Mucosa of descending colon (tissue), 3 donors: ENCODE measurements around the gene CCDC134. TPM values are rescaled to one million over a fixed set of nuclear protein-coding genes. Genes with fewer than 3 reads are reported as not detected.

Source experiments
- ATAC-seq: fragments of 200-7000 bp; cut with Tn5 transposase; one replicate; pipeline ENCODE4 v1.9.1; 2020; ENCODE audit warnings: mild to moderate bottlenecking, moderate library complexity
- DNase-seq, 3 donors: peaks; one replicate each; pipeline ENCODE4 v3.0.0-alpha.2; 2020
- H3K36me3 ChIP-seq: fragments of 200-600 bp; one replicate; pipeline ENCODE4 v1.8.0; 2021; ENCODE audit warnings: low read depth, mild to moderate bottlenecking
- H3K4me1 ChIP-seq: fragments of 200-600 bp; one replicate; pipeline ENCODE4 v1.8.0; 2021; ENCODE audit warnings: low read depth, mild to moderate bottlenecking
- H3K4me3 ChIP-seq: fragments of 200-600 bp; one replicate; pipeline ENCODE4 v1.8.0; 2021; ENCODE audit warnings: mild to moderate bottlenecking
- H3K9me3 ChIP-seq: fragments of 200-600 bp; one replicate; pipeline ENCODE4 v1.8.0; 2021; ENCODE audit warnings: mild to moderate bottlenecking
- intact Hi-C, 2 donors: fragments of 100-400 bp; cut with DNase I in 1 of 2; cut with micrococcal nuclease in 1 of 2; formaldehyde crosslinking; loops; one replicate each; pipeline versions ENCODE4 v1.11.0 to v1.11.1; 2022; cut with DNase I, micrococcal nuclease
- total RNA-seq, 3 donors: library from RNA; stranded (reverse); fragmentation: NEBNext Ultra II Directional in 2 of 3; extraction: Animal tissue kit (Norgen Biotek cat#: 25700) in 2 of 3; gene quantifications; one replicate each; pipeline versions ENCODE4 v1.2.1 to v1.2.4, GENCODE V29; 2021 to 2023
- TF ChIP-seq, protein P1 (sequence below): fragments of 200-600 bp; IDR thresholded peaks from one replicate; pipeline ENCODE4 v1.8.0; 2022; ENCODE audit warnings: antibody characterized with exemption, mild to moderate bottlenecking
- donor health status: DM: no; HTN: no; CAD: no; lungs with moderate emphysema.
- donor health status: DM: no; HTN: no; CAD: no.
- donor health status: DM: no; HTN: yes; CAD: no.

The CCDC134 gene
- total RNA-seq, 3 donors from 2014 or later: 9.2 to 11.6 (median 10.0) TPM

DNA sequence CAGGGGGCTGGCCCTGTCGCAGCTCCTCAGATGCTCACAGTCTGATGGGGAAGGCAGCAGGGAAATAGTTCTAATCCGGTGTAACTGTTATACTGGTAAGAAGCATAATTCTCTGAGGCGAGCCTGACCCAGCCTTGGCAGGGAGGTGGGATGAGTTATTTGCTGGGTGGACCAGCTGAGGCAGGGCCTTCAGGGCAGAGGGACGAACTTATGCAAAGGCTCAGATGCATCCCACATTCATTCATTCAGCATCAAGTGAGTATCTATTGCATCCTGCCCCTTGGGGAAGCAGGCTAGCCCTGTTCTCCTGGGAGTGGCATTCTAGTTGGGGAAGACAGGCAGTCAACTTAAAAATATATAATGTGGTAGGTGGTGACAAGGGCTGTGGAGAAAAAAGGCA, 18.8 kb downstream of the CCDC134 start:
- H3K36me3 ChIP-seq: no peaks in the 10 kb centered on the region
- H3K9me3 ChIP-seq: no peaks in the 10 kb centered on the region

DNA sequence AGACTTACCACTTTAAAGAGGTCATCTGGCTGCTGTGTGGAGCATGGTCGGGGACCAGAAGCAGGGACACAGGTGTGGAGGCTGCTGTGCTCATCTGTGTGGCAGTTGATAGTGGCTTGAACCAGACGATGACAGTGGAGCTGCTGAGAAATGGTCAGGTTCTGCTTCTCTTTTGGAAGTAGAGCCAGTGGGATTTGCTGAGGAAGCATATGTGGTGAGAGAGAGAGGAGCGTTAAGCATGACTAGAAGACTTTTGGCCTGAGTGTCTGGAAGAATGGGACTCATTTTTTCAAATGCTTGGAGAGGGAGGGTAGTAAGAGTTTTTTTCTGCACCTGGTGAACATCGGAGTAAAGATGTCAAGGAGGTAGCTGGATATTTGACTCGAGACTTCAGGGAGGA, 20.0 kb downstream of the CCDC134 start:
- DNase-seq (no peak), ATAC-seq (no peak)
- H3K4me1 ChIP-seq: peaks cover under 1% of the 10 kb centered on the region
- intact Hi-C loops: no loop called here
- no peaks in the 10 kb centered on the region for H3K9me3 ChIP-seq
- H3K4me3 ChIP-seq: no peak overlapping the region
- H3K36me3 ChIP-seq: no peaks in the 10 kb centered on the region
- TF ChIP-seq, protein P1, sequence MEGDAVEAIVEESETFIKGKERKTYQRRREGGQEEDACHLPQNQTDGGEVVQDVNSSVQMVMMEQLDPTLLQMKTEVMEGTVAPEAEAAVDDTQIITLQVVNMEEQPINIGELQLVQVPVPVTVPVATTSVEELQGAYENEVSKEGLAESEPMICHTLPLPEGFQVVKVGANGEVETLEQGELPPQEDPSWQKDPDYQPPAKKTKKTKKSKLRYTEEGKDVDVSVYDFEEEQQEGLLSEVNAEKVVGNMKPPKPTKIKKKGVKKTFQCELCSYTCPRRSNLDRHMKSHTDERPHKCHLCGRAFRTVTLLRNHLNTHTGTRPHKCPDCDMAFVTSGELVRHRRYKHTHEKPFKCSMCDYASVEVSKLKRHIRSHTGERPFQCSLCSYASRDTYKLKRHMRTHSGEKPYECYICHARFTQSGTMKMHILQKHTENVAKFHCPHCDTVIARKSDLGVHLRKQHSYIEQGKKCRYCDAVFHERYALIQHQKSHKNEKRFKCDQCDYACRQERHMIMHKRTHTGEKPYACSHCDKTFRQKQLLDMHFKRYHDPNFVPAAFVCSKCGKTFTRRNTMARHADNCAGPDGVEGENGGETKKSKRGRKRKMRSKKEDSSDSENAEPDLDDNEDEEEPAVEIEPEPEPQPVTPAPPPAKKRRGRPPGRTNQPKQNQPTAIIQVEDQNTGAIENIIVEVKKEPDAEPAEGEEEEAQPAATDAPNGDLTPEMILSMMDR: no peak

More for the DNA sequence above, 18.8 kb downstream of the CCDC134 start:
- intact Hi-C loops: no loop called here
- H3K4me1 ChIP-seq: no peaks in the 10 kb centered on the region
- H3K4me3 ChIP-seq: no peak overlapping the region
- DNase-seq: no peak
- TF ChIP-seq, protein P1: no peak
- no peak for ATAC-seq

DNA sequence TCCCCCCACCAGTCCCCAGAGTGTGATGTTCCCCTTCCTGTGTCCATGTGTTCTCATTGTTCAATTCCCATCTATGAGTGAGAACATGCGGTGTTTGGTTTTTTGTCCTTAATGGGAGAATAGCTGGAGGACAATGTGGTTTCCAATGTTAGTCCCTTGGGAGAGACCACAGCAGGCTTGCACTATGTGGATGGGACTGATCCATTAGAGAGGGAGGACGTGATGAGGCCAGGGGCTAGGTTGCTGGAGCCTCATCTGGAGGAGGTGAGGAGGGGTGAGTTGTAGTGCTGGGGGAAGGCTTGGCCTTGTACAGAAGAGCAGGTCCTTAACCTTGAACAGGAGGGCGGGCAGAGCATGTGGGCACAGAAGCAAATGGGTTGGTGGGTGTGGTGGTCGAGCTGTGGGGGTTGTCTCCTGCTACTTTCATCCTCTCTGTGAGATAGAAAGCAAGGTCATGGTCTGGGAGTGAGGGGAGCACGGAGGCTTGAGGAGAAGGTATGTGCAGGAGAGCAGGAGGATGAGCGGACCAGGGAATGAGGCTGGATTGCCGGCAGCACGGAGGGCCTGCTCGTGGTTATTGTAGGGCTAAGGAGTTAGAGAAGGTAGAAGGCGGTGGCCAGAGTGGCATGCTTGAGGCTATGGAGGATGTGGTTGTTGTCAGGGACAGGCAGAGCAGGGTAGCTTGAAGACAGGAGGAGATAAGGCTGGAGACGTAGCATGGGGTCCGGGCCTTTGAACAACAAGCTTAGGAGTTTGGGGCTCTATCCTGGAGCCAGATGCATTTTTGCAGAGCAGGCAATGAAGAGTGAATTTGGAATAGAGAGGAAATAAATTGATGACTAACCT, 21.2 kb downstream of the CCDC134 start:
- Histone ChIP-seq H3K9me3 (no peaks in the 10 kb centered on the region), H3K4me1 (peaks cover 13% of the 10 kb centered on the region), H3K36me3 (no peaks in the 10 kb centered on the region), H3K4me3 (no peak overlapping the region)
- intact Hi-C loops: no loop called here
- TF ChIP-seq, protein P1: no peak
- DNase-seq (no peak), ATAC-seq (no peak)

DNA sequence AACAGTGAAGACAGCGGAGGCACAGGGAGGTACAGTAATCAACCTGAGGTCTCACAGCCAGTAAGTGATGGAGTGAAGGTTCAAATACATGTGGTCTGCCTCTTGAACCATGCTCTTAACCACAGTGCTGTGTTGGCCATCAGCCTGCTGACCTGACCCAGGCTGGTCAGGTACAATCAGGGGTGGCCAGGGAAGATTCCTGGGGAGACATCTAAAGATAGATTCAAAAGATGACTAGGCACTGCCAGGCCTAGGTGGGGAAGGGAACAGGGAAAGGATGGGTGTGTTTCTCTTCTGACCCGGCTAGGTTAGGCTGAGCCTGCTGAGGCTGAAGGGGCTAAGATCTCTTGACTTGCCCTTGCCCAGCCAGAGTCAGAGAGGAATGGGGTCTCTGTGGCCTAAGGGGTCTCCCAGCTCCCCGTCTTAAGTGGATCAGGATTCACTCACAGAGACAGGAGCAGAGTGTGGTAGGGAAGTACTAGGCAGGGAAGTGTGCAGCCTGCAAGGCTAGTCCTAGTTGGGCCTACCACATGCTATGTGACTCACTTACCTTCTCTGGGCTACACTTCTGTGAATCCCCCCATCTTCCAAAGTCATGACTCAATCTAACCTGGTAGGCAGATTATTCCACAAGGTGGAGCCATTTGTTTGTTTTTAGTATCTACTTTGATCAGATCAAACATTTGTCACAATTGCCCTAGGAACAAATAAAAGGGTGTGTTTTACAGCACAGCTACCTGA, 22.0 kb downstream of the CCDC134 start:
- intact Hi-C loops: no loop called here
- Histone ChIP-seq H3K4me3 (no peak overlapping the region), H3K9me3 (no peaks in the 10 kb centered on the region), H3K36me3 (no peaks in the 10 kb centered on the region), H3K4me1 (peaks cover 18% of the 10 kb centered on the region)
- DNase-seq: peak in 1 of 3 donors; percentile 72
- peak; percentile 78 for ATAC-seq
- TF ChIP-seq, protein P1: peak; percentile 16

DNA sequence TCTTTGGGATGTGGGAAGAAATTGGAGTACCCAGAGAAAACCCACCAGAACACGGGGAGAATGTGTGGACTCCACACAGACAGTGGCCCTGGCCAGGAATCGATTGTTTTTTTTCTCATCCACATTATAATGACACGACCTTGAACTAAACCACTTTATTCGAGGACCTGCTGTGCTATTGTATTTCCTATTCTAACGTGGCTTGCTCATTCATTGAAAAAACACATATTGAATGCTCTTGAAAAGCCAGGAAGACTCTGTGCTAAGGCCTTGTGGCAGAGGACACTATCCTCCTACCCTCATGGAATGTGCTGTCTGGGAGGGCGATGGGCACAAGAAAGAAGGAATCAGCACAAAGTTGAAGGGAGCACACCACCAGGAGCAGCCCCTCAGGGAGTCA, 23.3 kb downstream of the CCDC134 start:
- DNase-seq: no peak
- Histone ChIP-seq H3K4me1 (peaks cover 29% of the 10 kb centered on the region), H3K4me3 (no peak overlapping the region), H3K9me3 (no peaks in the 10 kb centered on the region), H3K36me3 (no peaks in the 10 kb centered on the region)
- no peak for ATAC-seq
- TF ChIP-seq, protein P1: no peak
- intact Hi-C loops: no loop called here
